Gastrocnemius medialis (tissue), 4 donors: ENCODE measurements around the gene ESPL1. TPM values are rescaled to one million over a fixed set of nuclear protein-coding genes. Genes with fewer than 3 reads are reported as not detected.

Experiments
- ATAC-seq, 2 donors: fragments of 150-250 bp; one replicate each; pipeline ENCODE4 v1.9.1; 2016
- DNase-seq, 2 donors: peaks; one replicate each; pipeline ENCODE4 v3.0.0-alpha.2; 2019
- H3K27ac ChIP-seq, 4 donors: fragments of 200-600 bp; sonication (generic); 1 replicate in 1 of 4; 2 replicates in 3 of 4; pipeline ENCODE4 v1.5.1; 2016 to 2018; ENCODE audit warnings: mild to moderate bottlenecking in 2 of 4, moderate library complexity in 1 of 4
- H3K27me3 ChIP-seq, 3 donors: fragments of 200-600 bp; sonication (generic) in 2 of 3; 1 replicate in 1 of 3; 2 replicates in 2 of 3; pipeline versions ENCODE4 v1.5.1 to v1.6.0; 2016 to 2019; ENCODE audit warnings: mild to moderate bottlenecking in 1 of 3, moderate library complexity in 1 of 3
- H3K36me3 ChIP-seq, 2 donors: fragments of 200-600 bp; sonication (generic) in 1 of 2; one replicate each; pipeline ENCODE4 v1.5.1; 2017 to 2018
- H3K4me1 ChIP-seq, 2 donors: fragments of 200-600 bp; sonication (generic) in 1 of 2; one replicate each; pipeline ENCODE4 v1.5.1; 2016 to 2017; ENCODE audit warnings: mild to moderate bottlenecking in 2 of 2
- H3K4me3 ChIP-seq, 4 donors: fragments of 200-600 bp; sonication (generic) in 3 of 4; 1 replicate in 1 of 4; 2 replicates in 3 of 4; pipeline ENCODE4 v1.5.1; 2016 to 2019; ENCODE audit warnings: mild to moderate bottlenecking in 2 of 4
- H3K9me3 ChIP-seq, 3 donors: fragments of 200-600 bp; sonication (generic) in 2 of 3; 1 replicate in 1 of 3; 2 replicates in 2 of 3; pipeline ENCODE4 v1.5.1; 2016 to 2019
- POLR2A ChIP-seq, 2 donors: fragments of 450-650 bp; IDR thresholded peaks; one replicate each; pipeline ENCODE4 v1.6.1; 2017; ENCODE audit warnings: antibody characterized with exemption in 2 of 2, mild to moderate bottlenecking in 2 of 2, moderate library complexity in 2 of 2
- in situ Hi-C, 4 donors: fragments of 200-750 bp; cut with MboI; loops; one replicate each; pipeline versions ENCODE4 v1.15.0 to v1.8.0; 2017; ENCODE audit warnings: low sequenced_read_pairs in 4 of 4
- intact Hi-C: fragments of 100-400 bp; cut with DNase I; formaldehyde crosslinking; loops from one replicate; pipeline ENCODE4 v1.15.1; 2023; ENCODE audit warnings: low total_unique reads
- total RNA-seq, 4 donors: library from RNA; depleted of rRNA; stranded (reverse); fragments of >200 nt; gene quantifications; one replicate each; pipeline versions ENCODE4 v1.1.0 to v1.2.3, GENCODE V29; 2016
- TF ChIP-seq, protein P1 (sequence below), 5 experiments: fragments of 450-650 bp in 3 of 5; fragments of 200-600 bp in 2 of 5; sonication (generic) in 2 of 5; IDR thresholded peaks in 4 of 5; conservative IDR thresholded peaks in 1 of 5; 1 replicate in 4 of 5; 2 replicates in 1 of 5; pipeline ENCODE4 v1.5.1; 2016 to 2019; ENCODE audit warnings: antibody characterized with exemption in 5 of 5, mild to moderate bottlenecking in 3 of 5, moderate library complexity in 3 of 5

Gene ESPL1
- total RNA-seq, 4 donors from 2014 or later, result 0.20 to 0.44 (median 0.24) TPM; not detected in 1

- H3K27ac ChIP-seq, result no peak overlapping the region
- TF ChIP-seq, protein P1, sequence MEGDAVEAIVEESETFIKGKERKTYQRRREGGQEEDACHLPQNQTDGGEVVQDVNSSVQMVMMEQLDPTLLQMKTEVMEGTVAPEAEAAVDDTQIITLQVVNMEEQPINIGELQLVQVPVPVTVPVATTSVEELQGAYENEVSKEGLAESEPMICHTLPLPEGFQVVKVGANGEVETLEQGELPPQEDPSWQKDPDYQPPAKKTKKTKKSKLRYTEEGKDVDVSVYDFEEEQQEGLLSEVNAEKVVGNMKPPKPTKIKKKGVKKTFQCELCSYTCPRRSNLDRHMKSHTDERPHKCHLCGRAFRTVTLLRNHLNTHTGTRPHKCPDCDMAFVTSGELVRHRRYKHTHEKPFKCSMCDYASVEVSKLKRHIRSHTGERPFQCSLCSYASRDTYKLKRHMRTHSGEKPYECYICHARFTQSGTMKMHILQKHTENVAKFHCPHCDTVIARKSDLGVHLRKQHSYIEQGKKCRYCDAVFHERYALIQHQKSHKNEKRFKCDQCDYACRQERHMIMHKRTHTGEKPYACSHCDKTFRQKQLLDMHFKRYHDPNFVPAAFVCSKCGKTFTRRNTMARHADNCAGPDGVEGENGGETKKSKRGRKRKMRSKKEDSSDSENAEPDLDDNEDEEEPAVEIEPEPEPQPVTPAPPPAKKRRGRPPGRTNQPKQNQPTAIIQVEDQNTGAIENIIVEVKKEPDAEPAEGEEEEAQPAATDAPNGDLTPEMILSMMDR (IDR thresholded peaks at IDR 0.05 in 4 of 5, conservative IDR thresholded peaks at IDR 0.05 in 1 of 5), result no peak
- TF ChIP-seq POLR2A (IDR thresholded peaks at IDR 0.05), result no peak
- ATAC-seq, result no peak
- H3K9me3 ChIP-seq, result no peaks in the 10 kb centered on the region
- no peak for DNase-seq
- intact Hi-C loops (loop anchor here (5.0 kb wide), 1 partner anchor 42 kb away; the partner anchor contains the start of genes MYG1 and PFDN5), in situ Hi-C loops (no loop called here)
- H3K27me3 ChIP-seq, result no peaks in the 10 kb centered on the region
- peaks cover 0 to 9% of the 10 kb centered on the region in 2 donors for H3K36me3 ChIP-seq
- peaks cover 16 to 17% of the 10 kb centered on the region in 2 donors for H3K4me1 ChIP-seq
- no peak overlapping the region for H3K4me3 ChIP-seq
Observed at GRCh38 chr12:53254816-53255545, 13.1 kb upstream of the ESPL1 start.

DNA sequence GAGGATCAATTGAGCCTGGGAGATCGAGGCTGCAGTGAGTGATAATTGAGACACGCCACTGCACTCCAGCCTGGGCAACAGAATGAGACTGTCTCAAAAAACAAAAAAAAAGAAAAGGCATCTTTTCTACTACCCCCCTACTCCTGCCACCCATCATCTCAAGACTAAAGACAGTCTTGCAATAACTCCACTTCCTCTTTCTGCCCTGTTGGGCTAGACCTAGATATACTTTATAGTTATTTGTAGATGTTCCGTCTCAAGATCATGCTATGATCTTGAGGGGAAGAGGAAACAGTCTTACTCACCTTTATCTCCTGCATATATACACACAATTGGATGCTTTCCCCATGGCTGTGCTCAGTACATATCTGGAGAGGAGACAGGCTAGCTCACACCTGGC is 12.1 kb upstream of the ESPL1 start:
- DNase-seq (no peak), ATAC-seq (no peak)
- Histone ChIP-seq H3K9me3 (no peaks in the 10 kb centered on the region), H3K4me3 (no peak overlapping the region), H3K36me3 (peaks cover 0 to 9% of the 10 kb centered on the region in 2 donors), H3K27ac (no peak overlapping the region), H3K4me1 (peaks cover 14% of the 10 kb centered on the region in 2 donors), H3K27me3 (no peaks in the 10 kb centered on the region)
- intact Hi-C loops (no loop called here), in situ Hi-C loops (no loop called here)
- no peak for TF ChIP-seq POLR2A (IDR thresholded peaks at IDR 0.05)
- TF ChIP-seq, protein P1 (IDR thresholded peaks at IDR 0.05 in 4 of 5, conservative IDR thresholded peaks at IDR 0.05 in 1 of 5), result no peak

DNA sequence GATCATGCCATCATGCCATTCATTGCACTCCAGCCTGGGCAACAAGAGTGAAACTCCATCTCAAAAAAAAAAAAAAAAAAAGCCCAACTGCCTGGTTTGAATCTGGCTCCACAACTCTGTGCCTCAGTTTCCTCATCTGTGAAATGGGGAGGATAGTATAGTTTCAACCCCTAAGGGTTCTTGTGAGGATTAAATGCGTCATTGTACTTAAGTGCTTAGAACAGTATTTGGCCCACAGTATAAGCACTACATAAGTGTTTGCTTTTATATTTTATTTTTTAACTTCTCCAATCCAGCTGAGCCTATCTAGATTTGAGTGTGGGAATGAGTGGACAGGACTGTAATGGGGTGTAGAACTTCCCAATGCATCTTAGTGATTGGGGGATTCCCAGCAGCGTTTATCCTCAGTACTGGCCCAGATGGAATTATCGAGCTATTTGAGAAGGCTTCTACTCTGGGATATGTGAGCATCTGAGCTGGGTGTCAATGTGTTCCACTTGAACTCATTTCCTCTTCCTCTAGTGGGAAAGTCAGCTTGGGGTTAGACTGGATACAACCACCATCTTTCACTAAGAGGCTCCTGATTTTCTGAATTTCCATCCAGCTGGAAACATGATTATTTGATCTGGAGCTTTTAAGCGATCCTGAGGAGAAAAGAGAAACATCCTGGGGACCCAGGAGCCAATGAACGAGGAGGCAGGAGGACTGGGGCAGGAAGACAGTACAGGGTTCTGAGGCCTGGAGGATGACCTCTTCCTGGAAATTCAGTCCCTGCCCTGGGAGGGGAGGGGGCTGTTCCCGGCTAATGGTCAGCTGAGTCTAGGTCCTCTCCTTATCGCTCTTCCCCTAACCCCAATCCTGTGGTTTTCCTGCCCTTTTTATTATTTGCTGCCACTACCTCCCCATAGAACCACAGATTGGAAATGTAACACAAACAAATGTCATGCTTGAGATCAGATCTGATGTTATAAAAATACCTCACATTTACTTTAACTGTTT is 9.3 kb upstream of the ESPL1 start:
- no peak for ATAC-seq
- no peak for DNase-seq
- in situ Hi-C loops (no loop called here), intact Hi-C loops (no loop called here)
- H3K4me3 ChIP-seq, result no peak overlapping the region
- no peaks in the 10 kb centered on the region for H3K4me1 ChIP-seq
- H3K9me3 ChIP-seq, result no peaks in the 10 kb centered on the region
- H3K36me3 ChIP-seq, result peaks cover 0 to 5% of the 10 kb centered on the region in 2 donors
- no peak overlapping the region for H3K27ac ChIP-seq
- H3K27me3 ChIP-seq, result no peaks in the 10 kb centered on the region
- TF ChIP-seq POLR2A (IDR thresholded peaks at IDR 0.05), result no peak
- TF ChIP-seq, protein P1 (IDR thresholded peaks at IDR 0.05 in 4 of 5, conservative IDR thresholded peaks at IDR 0.05 in 1 of 5), result no peak

DNA sequence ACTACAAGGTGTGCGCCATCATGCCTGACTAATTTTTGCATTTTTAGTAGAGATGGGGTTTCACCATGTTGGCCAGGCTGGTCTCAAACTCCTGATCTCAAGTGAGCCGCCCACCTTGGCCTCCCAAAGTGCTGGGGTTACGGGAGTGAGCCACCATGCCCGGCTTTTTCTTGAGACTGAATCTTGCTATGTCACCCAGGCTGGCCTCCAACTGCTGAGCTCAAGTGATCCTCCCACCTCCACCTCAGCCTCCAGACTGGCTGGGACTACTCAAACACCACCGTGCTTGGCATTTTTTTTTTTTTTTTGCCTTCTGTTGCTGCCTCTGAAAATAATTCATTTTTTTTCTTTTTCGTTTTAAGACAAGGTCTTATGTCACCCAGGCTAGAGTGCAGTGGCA is 8.2 kb upstream of the ESPL1 start:
- Histone ChIP-seq H3K4me3 (no peak overlapping the region), H3K9me3 (no peaks in the 10 kb centered on the region), H3K27ac (no peak overlapping the region), H3K4me1 (no peaks in the 10 kb centered on the region), H3K27me3 (no peaks in the 10 kb centered on the region), H3K36me3 (no peaks in the 10 kb centered on the region)
- no peak for DNase-seq
- intact Hi-C loops, result no loop called here
- TF ChIP-seq POLR2A (IDR thresholded peaks at IDR 0.05), result no peak
- TF ChIP-seq, protein P1 (IDR thresholded peaks at IDR 0.05 in 4 of 5, conservative IDR thresholded peaks at IDR 0.05 in 1 of 5), result no peak
- ATAC-seq, result no peak
- in situ Hi-C loops, result no loop called here
